OCI-LY7 (cell line): ENCODE data around the gene HRH2.

Source experiments
- CTCF ChIP-seq: fragments of 200-600 bp; sonication (generic); conservative IDR thresholded peaks from 2 replicates; pipeline ENCODE4 v1.5.1; 2014; ENCODE audit warnings: mild to moderate bottlenecking, antibody characterized with exemption, low read length, moderate library complexity, mixed read lengths
- EZH2phosphoT487 ChIP-seq: fragments of 200-600 bp; sonication (generic); IDR thresholded peaks from 2 replicates; pipeline ENCODE4 v1.6.1; 2018; ENCODE audit warnings: low read depth, borderline replicate concordance, mild to moderate bottlenecking, mixed run types, antibody characterized with exemption, low read length, moderate library complexity, mixed read lengths

DNA sequence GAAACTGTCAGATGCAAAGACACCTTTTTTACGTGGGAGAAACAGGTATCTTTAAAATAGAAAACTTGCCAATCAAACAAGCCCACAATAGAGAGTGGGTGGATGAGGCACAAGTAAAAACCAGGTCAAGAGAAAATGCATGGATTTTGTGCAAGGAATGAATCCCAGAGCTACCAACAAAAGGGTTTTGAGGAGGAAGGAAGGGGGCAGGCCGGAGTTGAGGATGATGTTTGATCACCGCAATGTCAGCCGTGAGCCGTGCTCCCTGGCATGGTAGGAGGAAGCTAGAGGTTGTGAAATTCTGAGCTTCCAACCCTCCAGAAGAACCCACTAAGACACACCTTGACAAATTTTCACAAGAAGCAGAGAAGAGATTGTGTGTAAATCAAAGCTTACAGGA, 53.2 kb downstream of the HRH2 start:
- no peak for TF ChIP-seq CTCF
- TF ChIP-seq EZH2phosphoT487, result no peak
